Spleen (tissue), 7 donors: ENCODE measurements around the gene CNOT11.

ENCODE experiments used
- POLR2A ChIP-seq, 3 donors: fragments of 450-650 bp; IDR thresholded peaks; one replicate each; pipeline ENCODE4 v1.5.1; 2017; ENCODE audit warnings: antibody characterized with exemption in 3 of 3, mild to moderate bottlenecking in 1 of 3
- TF ChIP-seq, protein P1 (sequence below), 11 experiments: fragments of 200-600 bp in 7 of 11; fragments of 450-650 bp in 4 of 11; sonication (generic) in 4 of 11; IDR thresholded peaks in 8 of 11; conservative IDR thresholded peaks in 3 of 11; 1 replicate in 7 of 11; 2 replicates in 4 of 11; pipeline versions ENCODE4 v1.4.0 to v1.8.0; 2016 to 2021; ENCODE audit warnings: antibody characterized with exemption in 11 of 11, inconsistent platforms in 4 of 11, mild to moderate bottlenecking in 1 of 11
- donor health status: DM: no; HTN: no; CAD: no; lungs with moderate emphysema.
- donor health status: DM: no; HTN: no; CAD: no.
- donor health status: DM: no; HTN: no; CAD: no.

DNA sequence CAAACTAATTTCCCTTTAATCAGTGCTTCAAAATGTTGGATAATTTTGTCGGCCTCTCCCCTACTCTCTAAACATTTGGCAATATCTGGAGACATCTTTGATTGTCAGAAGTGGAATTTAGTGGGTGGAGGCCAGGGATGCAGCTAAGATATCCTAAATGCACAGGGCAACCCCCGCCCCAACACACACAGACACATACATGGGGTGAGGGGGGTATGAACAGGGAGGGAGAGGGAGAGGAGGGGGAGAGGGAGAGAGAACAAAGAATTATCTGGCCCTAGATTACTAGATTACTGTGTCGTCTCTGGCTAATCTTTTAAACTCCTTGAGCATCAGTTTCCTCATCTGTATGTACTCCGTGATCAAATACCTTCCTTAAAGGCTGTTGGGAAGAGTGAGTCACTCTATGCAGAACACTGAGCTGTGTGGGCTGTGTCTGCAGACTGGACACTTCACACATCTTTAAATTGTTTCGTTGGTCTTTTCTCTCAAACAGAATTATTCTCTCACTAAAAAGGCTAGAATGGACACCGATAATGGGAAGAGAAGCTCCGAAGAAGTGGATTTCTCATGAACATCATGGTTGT lies 52.9 kb downstream of the CNOT11 start:
- TF ChIP-seq, protein P1, sequence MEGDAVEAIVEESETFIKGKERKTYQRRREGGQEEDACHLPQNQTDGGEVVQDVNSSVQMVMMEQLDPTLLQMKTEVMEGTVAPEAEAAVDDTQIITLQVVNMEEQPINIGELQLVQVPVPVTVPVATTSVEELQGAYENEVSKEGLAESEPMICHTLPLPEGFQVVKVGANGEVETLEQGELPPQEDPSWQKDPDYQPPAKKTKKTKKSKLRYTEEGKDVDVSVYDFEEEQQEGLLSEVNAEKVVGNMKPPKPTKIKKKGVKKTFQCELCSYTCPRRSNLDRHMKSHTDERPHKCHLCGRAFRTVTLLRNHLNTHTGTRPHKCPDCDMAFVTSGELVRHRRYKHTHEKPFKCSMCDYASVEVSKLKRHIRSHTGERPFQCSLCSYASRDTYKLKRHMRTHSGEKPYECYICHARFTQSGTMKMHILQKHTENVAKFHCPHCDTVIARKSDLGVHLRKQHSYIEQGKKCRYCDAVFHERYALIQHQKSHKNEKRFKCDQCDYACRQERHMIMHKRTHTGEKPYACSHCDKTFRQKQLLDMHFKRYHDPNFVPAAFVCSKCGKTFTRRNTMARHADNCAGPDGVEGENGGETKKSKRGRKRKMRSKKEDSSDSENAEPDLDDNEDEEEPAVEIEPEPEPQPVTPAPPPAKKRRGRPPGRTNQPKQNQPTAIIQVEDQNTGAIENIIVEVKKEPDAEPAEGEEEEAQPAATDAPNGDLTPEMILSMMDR (IDR thresholded peaks at IDR 0.05 in 8 of 11, conservative IDR thresholded peaks at IDR 0.05 in 3 of 11) = no peak
- no peak for TF ChIP-seq POLR2A (IDR thresholded peaks at IDR 0.05)
